Gastroesophageal sphincter (tissue), 4 donors: ENCODE results near the gene WARS2. TPM values are rescaled to one million over a fixed set of nuclear protein-coding genes. Genes with fewer than 3 reads are reported as not detected.

Experiments
- ATAC-seq: fragments of 150-250 bp; one replicate; pipeline ENCODE4 v1.9.1; 2016; ENCODE audit warnings: mild to moderate bottlenecking, moderate library complexity
- H3K27ac ChIP-seq, 4 donors: fragments of 200-600 bp; sonication (generic) in 3 of 4; 1 replicate in 3 of 4; 2 replicates in 1 of 4; pipeline ENCODE4 v1.5.1; 2016 to 2019
- H3K27me3 ChIP-seq: fragments of 200-600 bp; sonication (generic); one replicate; pipeline ENCODE4 v1.5.1; 2019
- H3K36me3 ChIP-seq, 2 donors: fragments of 200-600 bp; sonication (generic); one replicate each; pipeline ENCODE4 v1.5.1; 2019; ENCODE audit warnings: control low read depth in 1 of 2
- H3K4me1 ChIP-seq, 3 donors: fragments of 200-600 bp; sonication (generic); 1 replicate in 2 of 3; 2 replicates in 1 of 3; pipeline ENCODE4 v1.5.1; 2016 to 2019; ENCODE audit warnings: control low read depth in 2 of 3
- H3K4me3 ChIP-seq, 2 donors: fragments of 200-600 bp; sonication (generic); one replicate each; pipeline ENCODE4 v1.5.1; 2019; ENCODE audit warnings: mild to moderate bottlenecking in 1 of 2, moderate library complexity in 1 of 2
- H3K9me3 ChIP-seq, 3 donors: fragments of 200-600 bp; sonication (generic); one replicate each; pipeline ENCODE4 v1.5.1; 2017 to 2019; ENCODE audit warnings: control low read depth in 2 of 3
- CTCF ChIP-seq, 4 experiments: fragments of 200-600 bp in 2 of 4; fragments of 450-650 bp in 2 of 4; sonication (generic) in 1 of 4; IDR thresholded peaks; one replicate each; pipeline ENCODE4 v1.5.1; 2017 to 2019; ENCODE audit warnings: antibody characterized with exemption in 4 of 4, mild to moderate bottlenecking in 2 of 4, moderate library complexity in 2 of 4
- EP300 ChIP-seq: sonication (generic); formaldehyde crosslinking; IDR thresholded peaks from one replicate; pipeline ENCODE4 v1.6.1; 2017; ENCODE audit warnings: antibody characterized with exemption, mild to moderate bottlenecking
- POLR2A ChIP-seq, 2 donors: fragments of 450-650 bp; IDR thresholded peaks; one replicate each; pipeline ENCODE4 v1.6.1; 2017; ENCODE audit warnings: antibody characterized with exemption in 2 of 2, mild to moderate bottlenecking in 2 of 2, moderate library complexity in 1 of 2
- POLR2AphosphoS5 ChIP-seq: sonication (generic); formaldehyde crosslinking; IDR thresholded peaks from one replicate; pipeline ENCODE4 v1.6.1; 2017; ENCODE audit warnings: antibody characterized with exemption
- WGBS, 2 donors: methylation state at CpG; one replicate each; pipeline ENCODE4 v1.1.5; 2018; ENCODE audit warnings: low coverage in 1 of 2; 5-methylcytosine and 5-hydroxymethylcytosine counted together
- total RNA-seq, 4 donors: library from RNA; depleted of rRNA; stranded (reverse); fragments of >200 nt; gene quantifications; one replicate each; pipeline ENCODE4 v1.1.0, GENCODE V29; 2016

The WARS2 gene
- total RNA-seq, 4 donors from 2014 or later: 9.2 to 12.8 (median 11.7) TPM

GRCh38 chr1:118995312-118996016 is 145.0 kb downstream of the WARS2 start:
- peaks cover 100% of the 10 kb centered on the region for H3K27me3 ChIP-seq
- TF ChIP-seq EP300 (no peak), CTCF (IDR thresholded peaks at IDR 0.05) (no peak), POLR2AphosphoS5 (no peak), POLR2A (IDR thresholded peaks at IDR 0.05) (no peak)
- no peaks in the 10 kb centered on the region for H3K36me3 ChIP-seq
- H3K4me1 ChIP-seq: peaks cover 0 to 23% (median 3%) of the 10 kb centered on the region in 3 donors
- no peak for ATAC-seq
- no peaks in the 10 kb centered on the region for H3K9me3 ChIP-seq
- no peak overlapping the region for H3K27ac ChIP-seq
- 55 to 94% methylated on average over 2 to 3 of the region's 3 CpGs for WGBS, 2 donors
- no peak overlapping the region for H3K4me3 ChIP-seq

GRCh38 chr1:118993700-118994026 is 146.8 kb downstream of the WARS2 start:
- peaks cover 100% of the 10 kb centered on the region for H3K27me3 ChIP-seq
- H3K36me3 ChIP-seq: no peaks in the 10 kb centered on the region
- no peak overlapping the region for H3K4me3 ChIP-seq
- ATAC-seq: no peak
- H3K27ac ChIP-seq: no peak overlapping the region
- peaks cover 0 to 8% (median 0%) of the 10 kb centered on the region in 3 donors for H3K9me3 ChIP-seq
- 27 to 48% methylated on average over 4 to 9 of the region's 9 CpGs for WGBS, 2 donors
- TF ChIP-seq EP300: no peak
- TF ChIP-seq CTCF (IDR thresholded peaks at IDR 0.05): no peak
- TF ChIP-seq POLR2A (IDR thresholded peaks at IDR 0.05): no peak
- no peak for TF ChIP-seq POLR2AphosphoS5
- H3K4me1 ChIP-seq: peaks cover 0 to 18% (median 0%) of the 10 kb centered on the region in 3 donors

- Histone ChIP-seq H3K4me1 (peaks cover 0 to 24% (median 3%) of the 10 kb centered on the region in 3 donors), H3K27me3 (peaks cover 100% of the 10 kb centered on the region), H3K27ac (no peak overlapping the region), H3K4me3 (no peak overlapping the region), H3K9me3 (peaks cover 0 to 8% (median 0%) of the 10 kb centered on the region in 3 donors), H3K36me3 (no peaks in the 10 kb centered on the region)
- no peak for TF ChIP-seq POLR2AphosphoS5
- no peak for TF ChIP-seq POLR2A (IDR thresholded peaks at IDR 0.05)
- TF ChIP-seq EP300: no peak
- no peak for TF ChIP-seq CTCF (IDR thresholded peaks at IDR 0.05)
- ATAC-seq: no peak
- WGBS, 2 donors: 12 to 38% methylated on average over 4 to 16 of the region's 53 CpGs
Measured at GRCh38 chr1:118992868-118993699, 147.4 kb downstream of the WARS2 start.

- no peak for ATAC-seq
- peaks cover 0 to 8% (median 0%) of the 10 kb centered on the region in 3 donors for H3K9me3 ChIP-seq
- peaks cover 100% of the 10 kb centered on the region for H3K27me3 ChIP-seq
- no peak overlapping the region for H3K27ac ChIP-seq
- no peak overlapping the region for H3K4me3 ChIP-seq
- peaks cover 0 to 31% (median 10%) of the 10 kb centered on the region in 3 donors for H3K4me1 ChIP-seq
- TF ChIP-seq EP300 (no peak), CTCF (IDR thresholded peaks at IDR 0.05) (no peak), POLR2A (IDR thresholded peaks at IDR 0.05) (no peak), POLR2AphosphoS5 (no peak)
- WGBS, 2 donors: 13 to 15% methylated on average over 18 to 22 of the region's 22 CpGs
- no peaks in the 10 kb centered on the region for H3K36me3 ChIP-seq
Measured at GRCh38 chr1:118992237-118992825, 148.1 kb downstream of the WARS2 start.
